BJ (cell line): ENCODE data around the gene SLC25A38. TPM values are rescaled to one million over a fixed set of nuclear protein-coding genes. Genes with fewer than 3 reads are reported as not detected.

Source experiments
- CTCF ChIA-PET: fragments of 350-600 bp; formaldehyde crosslinking; extraction: SDS; loops from one replicate; lab custom pipeline; 2021; ENCODE audit warnings: antibody characterized with exemption, inconsistent platforms; lab: Yijun Ruan, JAX
- POLR2A ChIA-PET: fragments of 300-600 bp; sonication (Branson Sonifier 250); formaldehyde crosslinking; extraction: SDS; loops from one replicate; lab custom pipeline; 2021; ENCODE audit warnings: antibody characterized with exemption; lab: Charles Lee
- DNase-seq: peaks from one replicate; pipeline ENCODE4 v3.0.0-alpha.2; 2011; ENCODE audit warnings: low read depth
- H3K27me3 ChIP-seq: 2 replicates; pipeline ENCODE4 v1.6.0; 2011; ENCODE audit warnings: low read length; ENCODE audit not compliant: control insufficient read depth, insufficient read depth
- H3K36me3 ChIP-seq: 2 replicates; pipeline ENCODE4 v1.5.1; 2011; ENCODE audit warnings: low read length; ENCODE audit not compliant: control insufficient read depth, insufficient read depth
- H3K4me3 ChIP-seq: 2 replicates; pipeline ENCODE4 v1.5.1; 2011; ENCODE audit warnings: low read depth, mild to moderate bottlenecking, control low read depth, low read length
- CTCF ChIP-seq: IDR thresholded peaks from 2 replicates; pipeline ENCODE4 v1.5.1; 2011; ENCODE audit warnings: low read depth, mild to moderate bottlenecking, control low read depth, inconsistent platforms, low read length, moderate library complexity; ENCODE audit not compliant: insufficient read depth
- polyA minus RNA-seq: library from RNA; depleted of rRNA, polyadenylated mRNA; stranded (reverse); fragments of >200 nt; gene quantifications from 2 replicates; pipeline ENCODE4 v1.2.3, GENCODE V29; 2011; rRNA and poly(A)+ RNA removed
- polyA plus RNA-seq: library from polyadenylated mRNA; depleted of rRNA; stranded (reverse); fragments of >200 nt; gene quantifications from 2 replicates; pipeline ENCODE4 v1.2.3, GENCODE V29; 2011; rRNA removed

The SLC25A38 gene
- polyA plus RNA-seq (48.7 and 49.8 TPM in 2 replicates), polyA minus RNA-seq (23.3 and 39.2 TPM in 2 replicates)

- Histone ChIP-seq H3K27me3 (no peaks in the 10 kb centered on the region), H3K36me3 (no peaks in the 10 kb centered on the region), H3K4me3 (peak within 1 kb of the TSS; percentile 63)
- ChIA-PET POLR2A (no interaction called here), CTCF (no interaction called here)
- peak; percentile 32 for DNase-seq
- peak; percentile 52 for TF ChIP-seq CTCF
Observed at GRCh38 chr3:39383045-39383880, at the start of gene SLC25A38. TSS of gene SLC25A38 (plus strand) at chr3:39383370. CDS start at chr3:39383725, 355 bp downstream.

GRCh38 chr3:39333607-39334006 is 49.6 kb upstream of the SLC25A38 start:
- no peaks in the 10 kb centered on the region for H3K27me3 ChIP-seq
- TF ChIP-seq CTCF: no peak
- no peaks in the 10 kb centered on the region for H3K36me3 ChIP-seq
- no peak for DNase-seq
- POLR2A ChIA-PET: no interaction called here
- CTCF ChIA-PET: no interaction called here
- no peak overlapping the region for H3K4me3 ChIP-seq

GRCh38 chr3:39334205-39334604 is 49.0 kb upstream of the SLC25A38 start:
- no peaks in the 10 kb centered on the region for H3K27me3 ChIP-seq
- H3K4me3 ChIP-seq: no peak overlapping the region
- no peaks in the 10 kb centered on the region for H3K36me3 ChIP-seq
- TF ChIP-seq CTCF: no peak
- no peak for DNase-seq
- POLR2A ChIA-PET: no interaction called here
- CTCF ChIA-PET: no interaction called here

GRCh38 chr3:39338201-39338600 is 45.0 kb upstream of the SLC25A38 start:
- TF ChIP-seq CTCF: no peak
- no peak overlapping the region for H3K4me3 ChIP-seq
- ChIA-PET CTCF (no interaction called here), POLR2A (no interaction called here)
- H3K27me3 ChIP-seq: no peaks in the 10 kb centered on the region
- no peak for DNase-seq
- H3K36me3 ChIP-seq: no peaks in the 10 kb centered on the region

- no peaks in the 10 kb centered on the region for H3K36me3 ChIP-seq
- H3K27me3 ChIP-seq: no peaks in the 10 kb centered on the region
- no peak for DNase-seq
- CTCF ChIA-PET: no interaction called here
- no peak overlapping the region for H3K4me3 ChIP-seq
- POLR2A ChIA-PET: no interaction called here
- no peak for TF ChIP-seq CTCF
Observed at GRCh38 chr3:39339086-39339485, 44.1 kb upstream of the SLC25A38 start.
